CD4-positive, alpha-beta T cell treated with Interferon alpha-2 for 1 hour (primary cell): ENCODE results near the gene ZKSCAN7.
"Not testable (repeated sequence)": the region's sequence is repeated elsewhere in the genome, so short reads cannot be mapped to it uniquely, and the experiment has no call there.

Experiments
- DNase-seq, 2 donors: peaks; one replicate each; pipeline ENCODE4 v3.0.0-alpha.2; 2020 to 2022

ZKSCAN7 gene

DNA sequence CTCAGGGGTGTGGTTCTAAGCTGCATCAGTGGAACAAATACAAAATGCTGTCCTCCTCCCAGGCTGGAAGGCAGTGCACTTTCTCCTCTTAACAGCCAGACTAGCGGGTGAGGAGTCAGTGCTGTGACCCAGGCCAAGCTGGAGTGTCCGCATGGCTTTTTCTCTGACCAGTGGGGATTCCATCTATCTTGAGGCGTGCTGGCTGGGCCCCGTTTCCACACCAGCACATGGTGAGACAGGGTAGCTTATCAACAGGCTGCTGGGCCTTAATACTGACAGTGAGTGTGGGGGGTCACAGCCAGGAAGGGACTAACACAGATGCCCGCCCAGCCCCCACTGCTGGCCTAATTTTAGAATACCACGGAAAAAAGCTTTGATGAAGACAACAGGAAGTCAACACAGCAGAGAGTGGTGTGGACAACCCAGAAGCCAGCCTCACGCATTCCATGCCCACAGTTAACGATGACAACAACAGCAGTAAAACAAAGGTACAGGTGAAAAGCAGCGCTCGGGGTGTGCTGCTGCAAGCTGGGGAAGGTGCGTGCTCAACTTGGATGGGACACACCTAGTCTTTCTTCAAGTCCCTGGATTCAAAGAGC is 22.5 kb downstream of the ZKSCAN7 start:
- DNase-seq: not testable (repeated sequence)

DNA sequence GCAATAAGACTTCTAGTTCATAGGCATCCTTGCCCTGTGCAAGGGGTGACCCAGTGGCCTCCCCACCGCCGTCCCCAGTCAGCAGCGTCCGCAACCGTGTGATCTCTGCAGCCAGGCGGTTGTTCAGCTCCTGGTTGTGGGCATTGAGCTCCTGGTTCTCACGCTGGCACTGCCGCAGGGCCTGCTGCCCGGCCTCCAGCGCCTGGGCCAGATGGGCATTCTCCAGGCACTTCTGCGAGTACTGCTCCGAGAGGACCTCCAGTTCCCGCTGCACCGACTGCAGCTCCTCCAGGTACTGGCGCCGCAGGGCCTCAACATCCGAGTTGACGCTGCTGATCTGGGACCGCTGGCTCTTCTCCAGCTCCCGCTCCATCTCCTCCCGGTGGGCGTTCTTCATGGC is 23.3 kb downstream of the ZKSCAN7 start:
- DNase-seq: not testable (repeated sequence)

DNA sequence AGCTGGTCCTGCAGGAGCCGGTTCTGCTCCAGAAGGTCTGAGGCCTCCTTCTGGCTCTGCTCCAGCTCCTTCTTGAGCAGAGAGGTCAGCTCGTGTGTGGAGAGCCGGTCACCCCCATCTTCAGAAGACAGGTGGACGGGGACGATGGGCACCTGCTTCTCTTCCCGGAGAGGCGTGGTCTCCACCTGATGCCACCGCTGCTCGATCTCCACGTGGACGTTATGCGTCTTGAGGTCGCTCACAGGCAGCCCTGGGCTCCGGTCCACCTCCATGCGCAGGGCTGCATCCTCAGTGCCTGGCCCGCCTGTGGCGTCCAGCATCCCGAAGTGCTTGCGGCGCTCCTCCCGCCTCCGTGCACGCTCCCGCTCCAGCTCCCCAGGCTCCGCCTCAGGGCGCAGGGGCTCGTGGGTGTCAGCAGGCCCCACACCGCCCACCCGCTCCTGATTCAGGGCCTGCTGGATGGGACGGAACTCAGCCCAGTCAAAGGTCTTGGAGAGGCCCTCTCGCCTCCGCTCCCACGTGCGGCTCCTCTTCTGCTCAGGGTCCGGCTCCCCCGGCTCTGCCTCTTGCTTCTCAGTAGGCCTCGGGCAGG is 24.0 kb downstream of the ZKSCAN7 start:
- not testable (repeated sequence) for DNase-seq

DNA sequence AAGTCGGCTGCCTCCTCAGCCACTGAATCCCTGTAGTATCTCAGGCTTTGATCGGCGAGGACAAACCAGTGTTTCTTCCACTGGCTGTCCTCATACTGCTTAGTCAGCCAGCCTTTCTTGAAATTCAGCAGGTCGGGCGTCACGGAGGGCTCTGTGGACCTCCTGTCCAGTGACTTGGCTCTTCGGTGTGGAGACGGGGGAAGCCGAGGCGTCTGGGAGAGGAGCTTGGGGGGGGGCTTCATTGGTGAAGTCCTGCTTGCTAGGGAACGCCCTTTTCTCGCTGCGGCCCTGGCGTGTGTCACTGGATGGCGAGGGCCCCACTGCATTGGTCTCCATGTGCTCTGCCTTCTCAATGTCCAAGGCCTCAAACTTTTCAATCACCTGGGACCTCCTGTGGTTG is 24.8 kb downstream of the ZKSCAN7 start:
- not testable (repeated sequence) for DNase-seq

DNA sequence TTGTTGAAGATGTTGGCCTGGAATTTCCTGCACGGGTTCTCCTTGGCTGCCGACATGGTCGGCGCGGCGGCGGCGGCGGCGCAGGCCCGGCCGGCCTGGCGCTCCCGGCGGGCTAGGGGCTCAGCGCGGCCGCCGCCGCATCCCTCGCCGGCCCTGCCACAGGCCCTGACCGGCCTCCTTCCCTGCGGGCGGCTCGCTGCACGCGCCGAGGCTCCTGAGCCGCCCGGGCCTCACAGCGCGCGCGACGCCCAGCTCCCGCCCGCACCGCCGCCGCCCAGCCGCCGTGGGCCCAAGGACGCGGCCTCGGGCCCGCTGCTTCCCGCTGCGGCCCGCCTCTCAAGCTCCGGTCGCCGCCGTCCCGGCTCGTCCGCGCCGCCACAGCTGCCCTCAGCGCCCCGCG is 26.0 kb downstream of the ZKSCAN7 start:
- DNase-seq: not testable (repeated sequence)

DNA sequence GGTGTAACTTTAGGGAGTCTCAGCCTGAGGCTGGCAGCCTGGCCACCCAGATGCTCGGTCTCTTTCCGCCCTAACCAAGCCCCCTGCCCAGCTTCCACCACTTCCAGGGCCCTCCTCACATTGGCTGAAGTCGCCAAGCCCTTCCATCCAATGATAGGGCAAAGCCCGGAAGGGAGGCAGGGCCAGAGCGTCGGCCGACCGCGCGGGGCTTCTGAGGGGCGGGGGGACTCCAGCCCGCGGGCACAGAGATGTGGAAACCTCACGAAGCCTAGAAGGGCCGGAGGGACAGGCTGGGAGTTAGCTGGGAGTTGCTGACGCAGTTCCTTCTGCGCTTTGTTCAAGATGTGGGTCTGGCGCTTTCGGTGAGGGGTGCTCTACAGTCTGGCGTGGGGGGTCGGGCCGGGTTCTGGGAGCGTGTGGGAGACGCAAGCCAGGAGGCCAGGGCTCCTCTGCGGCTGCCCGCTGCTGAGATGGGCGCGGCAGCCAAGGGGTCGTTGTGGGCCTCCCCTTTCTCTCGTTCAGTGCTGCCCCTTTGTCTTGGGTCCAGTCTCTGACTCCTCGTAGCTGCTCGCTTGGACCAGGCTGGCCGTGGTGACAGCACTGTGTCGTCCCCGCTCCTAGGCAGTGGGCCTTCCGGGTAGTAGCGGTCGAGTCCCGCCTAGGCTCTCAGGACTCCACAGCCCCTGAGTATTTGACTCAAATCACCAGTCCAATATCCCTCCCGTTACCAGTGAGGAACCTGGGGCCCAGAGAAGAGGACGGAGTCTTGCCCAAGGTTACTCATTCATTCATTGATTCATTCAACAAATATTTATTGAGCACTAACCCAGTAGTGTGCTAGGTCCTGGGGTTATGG is 29.9 kb downstream of the ZKSCAN7 start, which contains the start of gene ZNF660:
ZNF660 (plus strand) TSS at position 319 of the 856 bp plus-strand sequence. CDS start 9,230 bp downstream, outside the sequence.
- peak in 1 of 2 donors; percentile 1 for DNase-seq

DNA sequence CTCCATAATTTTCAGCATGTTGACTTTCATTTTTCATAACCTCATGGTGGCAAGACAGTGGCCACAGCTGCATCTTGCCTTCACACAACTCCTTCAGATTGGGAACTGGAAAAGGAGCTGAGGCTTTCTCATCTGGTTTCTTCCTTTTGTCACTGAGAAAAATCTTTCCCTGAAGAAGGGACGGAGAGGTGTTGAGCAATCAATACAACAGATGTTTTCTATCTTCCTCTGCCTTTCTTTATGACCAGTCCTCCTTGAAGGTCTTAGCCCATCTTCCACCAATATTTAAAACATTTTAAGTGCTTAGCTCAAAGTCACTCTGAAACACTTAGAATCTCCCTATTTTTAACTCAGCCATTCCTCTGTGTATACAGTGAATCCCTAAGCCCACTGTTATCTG is 41.6 kb downstream of the ZKSCAN7 start:
- no peak for DNase-seq

DNA sequence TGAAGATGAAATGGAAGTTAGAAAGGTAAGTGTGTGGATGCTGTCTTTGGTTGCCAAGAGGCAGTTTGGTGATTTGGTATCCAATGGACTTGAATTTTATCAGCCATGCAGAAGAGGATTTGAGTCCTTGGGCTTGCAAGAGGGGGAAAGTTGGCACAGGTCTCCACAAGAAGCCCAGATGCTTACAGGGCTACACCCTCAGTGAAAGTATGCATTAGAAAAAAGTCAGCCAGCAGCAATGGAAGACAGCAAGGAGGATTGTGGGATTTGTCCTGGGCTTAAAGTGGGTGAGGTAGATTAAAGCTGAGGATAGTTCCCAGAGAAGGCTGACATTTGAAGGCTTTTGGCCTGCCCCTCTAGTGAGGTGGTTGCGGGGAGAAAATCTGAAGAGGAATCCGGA is 46.8 kb downstream of the ZKSCAN7 start:
- DNase-seq: no peak

DNA sequence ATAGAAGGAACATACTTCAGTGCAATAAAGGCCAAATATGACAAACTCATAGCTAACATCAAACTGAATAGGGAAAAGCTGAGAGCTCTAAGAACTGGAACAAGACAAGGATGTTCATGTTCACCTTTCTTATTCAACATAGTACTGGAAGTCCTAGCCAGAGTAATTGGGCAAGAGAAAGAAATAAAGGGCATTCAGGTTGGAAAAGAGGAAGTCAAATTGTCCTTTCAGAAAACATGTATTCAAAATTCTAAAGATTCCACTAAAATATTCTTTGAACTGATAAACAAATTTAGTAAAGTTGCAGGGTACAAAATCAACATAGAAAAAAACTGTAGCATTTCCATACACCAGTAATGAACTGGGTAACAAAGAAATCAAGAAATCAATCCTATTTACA is 57.7 kb downstream of the ZKSCAN7 start:
- no peak for DNase-seq
